Lower lobe of right lung (tissue), 2 donors: Measurements from ENCODE around the gene MYMX. TPM values are rescaled to one million over a fixed set of nuclear protein-coding genes. Genes with fewer than 3 reads are reported as not detected.
"Not testable (repeated sequence)": the region's sequence is repeated elsewhere in the genome, so short reads cannot be mapped to it uniquely, and the experiment has no call there.

Source experiments
- ATAC-seq, 2 donors: fragments of 200-7000 bp; cut with Tn5 transposase; one replicate each; pipeline ENCODE4 v1.9.1; 2020 to 2022; ENCODE audit warnings: mild to moderate bottlenecking in 2 of 2, moderate library complexity in 2 of 2
- DNase-seq: peaks from one replicate; pipeline ENCODE4 v3.0.0-alpha.2; 2020
- H3K27ac ChIP-seq: fragments of 200-600 bp; one replicate; pipeline ENCODE4 v1.8.0; 2022
- H3K27me3 ChIP-seq: fragments of 200-600 bp; one replicate; pipeline ENCODE4 v1.8.0; 2022; ENCODE audit warnings: low read depth
- H3K36me3 ChIP-seq: fragments of 200-600 bp; one replicate; pipeline ENCODE4 v1.8.0; 2022; ENCODE audit warnings: mild to moderate bottlenecking
- H3K4me1 ChIP-seq: fragments of 200-600 bp; one replicate; pipeline ENCODE4 v1.8.0; 2022
- H3K4me3 ChIP-seq: fragments of 200-600 bp; one replicate; pipeline ENCODE4 v1.8.0; 2022; ENCODE audit warnings: mild to moderate bottlenecking
- H3K9me3 ChIP-seq: fragments of 200-600 bp; one replicate; pipeline ENCODE4 v1.8.0; 2022
- intact Hi-C: fragments of 100-400 bp; cut with DNase I; formaldehyde crosslinking; loops from one replicate; pipeline ENCODE4 v1.11.0; 2022
- total RNA-seq: library from RNA; stranded (reverse); fragmentation: NEBNext Ultra II Directional; extraction: Animal tissue kit (Norgen Biotek cat#: 25700); gene quantifications from one replicate; pipeline ENCODE4 v1.2.1, GENCODE V29; 2021
- TF ChIP-seq, protein P1 (sequence below): fragments of 200-600 bp; IDR thresholded peaks from one replicate; pipeline ENCODE4 v1.8.0; 2022; ENCODE audit warnings: antibody characterized with exemption, mild to moderate bottlenecking
- donor health status: DM: no; HTN: yes; CAD: no; lungs with severe emphysema.

MYMX gene
- total RNA-seq, 1 donor from 2014 or later = not detected

DNA sequence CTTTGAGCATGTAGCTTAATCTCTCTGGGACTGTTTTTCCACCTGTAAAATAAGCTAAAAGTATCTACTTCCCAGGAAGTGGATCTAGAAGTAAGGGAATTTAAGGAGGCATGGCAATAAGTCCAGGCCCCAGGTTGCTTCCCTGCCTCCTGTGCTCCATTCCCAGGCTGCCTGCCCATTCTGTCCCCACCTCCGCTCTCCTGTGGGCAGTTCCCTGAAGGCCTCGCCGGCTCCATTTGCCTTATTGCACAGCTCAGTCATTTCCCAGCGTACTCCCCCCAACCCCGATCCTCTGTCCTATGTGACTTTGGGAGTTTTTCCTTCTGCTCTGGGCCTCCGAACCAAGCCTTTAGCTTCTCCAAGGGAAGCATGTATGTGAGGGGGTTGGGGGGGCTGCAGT is 11.3 kb downstream of the MYMX start:
- H3K36me3 ChIP-seq = peaks cover 37% of the 10 kb centered on the region
- intact Hi-C loops = no loop called here
- no peak overlapping the region for H3K27ac ChIP-seq
- ATAC-seq (no peak), DNase-seq (no peak)
- no peaks in the 10 kb centered on the region for H3K27me3 ChIP-seq
- H3K4me1 ChIP-seq = peaks cover 26% of the 10 kb centered on the region
- TF ChIP-seq, protein P1, sequence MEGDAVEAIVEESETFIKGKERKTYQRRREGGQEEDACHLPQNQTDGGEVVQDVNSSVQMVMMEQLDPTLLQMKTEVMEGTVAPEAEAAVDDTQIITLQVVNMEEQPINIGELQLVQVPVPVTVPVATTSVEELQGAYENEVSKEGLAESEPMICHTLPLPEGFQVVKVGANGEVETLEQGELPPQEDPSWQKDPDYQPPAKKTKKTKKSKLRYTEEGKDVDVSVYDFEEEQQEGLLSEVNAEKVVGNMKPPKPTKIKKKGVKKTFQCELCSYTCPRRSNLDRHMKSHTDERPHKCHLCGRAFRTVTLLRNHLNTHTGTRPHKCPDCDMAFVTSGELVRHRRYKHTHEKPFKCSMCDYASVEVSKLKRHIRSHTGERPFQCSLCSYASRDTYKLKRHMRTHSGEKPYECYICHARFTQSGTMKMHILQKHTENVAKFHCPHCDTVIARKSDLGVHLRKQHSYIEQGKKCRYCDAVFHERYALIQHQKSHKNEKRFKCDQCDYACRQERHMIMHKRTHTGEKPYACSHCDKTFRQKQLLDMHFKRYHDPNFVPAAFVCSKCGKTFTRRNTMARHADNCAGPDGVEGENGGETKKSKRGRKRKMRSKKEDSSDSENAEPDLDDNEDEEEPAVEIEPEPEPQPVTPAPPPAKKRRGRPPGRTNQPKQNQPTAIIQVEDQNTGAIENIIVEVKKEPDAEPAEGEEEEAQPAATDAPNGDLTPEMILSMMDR = no peak
- H3K9me3 ChIP-seq = no peaks in the 10 kb centered on the region
- no peak overlapping the region for H3K4me3 ChIP-seq

DNA sequence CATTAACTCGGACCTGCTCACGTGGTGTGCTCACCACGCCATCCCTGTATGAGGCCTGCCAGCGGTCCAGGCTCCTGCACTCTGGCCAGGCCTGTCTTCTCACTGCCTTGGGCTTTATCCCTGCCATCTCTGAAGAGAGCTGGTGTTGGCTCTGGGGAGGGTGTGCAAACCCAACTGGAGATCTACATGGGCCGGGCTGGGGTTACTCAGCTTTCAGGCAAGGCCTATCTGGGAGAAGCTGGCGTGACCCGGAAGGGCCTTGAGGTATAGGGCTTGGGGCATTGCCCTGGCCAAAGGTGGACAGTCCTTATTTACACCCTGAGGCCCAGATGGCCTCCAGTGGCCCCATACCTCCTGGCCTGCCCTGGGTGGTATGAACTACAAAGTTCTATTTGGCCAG is 11.7 kb downstream of the MYMX start:
- DNase-seq (no peak), ATAC-seq (no peak)
- Histone ChIP-seq H3K4me3 (no peak overlapping the region), H3K27me3 (no peaks in the 10 kb centered on the region), H3K27ac (no peak overlapping the region), H3K9me3 (no peaks in the 10 kb centered on the region), H3K36me3 (peaks cover 39% of the 10 kb centered on the region), H3K4me1 (peaks cover 29% of the 10 kb centered on the region)
- TF ChIP-seq, protein P1 = no peak
- intact Hi-C loops = no loop called here

DNA sequence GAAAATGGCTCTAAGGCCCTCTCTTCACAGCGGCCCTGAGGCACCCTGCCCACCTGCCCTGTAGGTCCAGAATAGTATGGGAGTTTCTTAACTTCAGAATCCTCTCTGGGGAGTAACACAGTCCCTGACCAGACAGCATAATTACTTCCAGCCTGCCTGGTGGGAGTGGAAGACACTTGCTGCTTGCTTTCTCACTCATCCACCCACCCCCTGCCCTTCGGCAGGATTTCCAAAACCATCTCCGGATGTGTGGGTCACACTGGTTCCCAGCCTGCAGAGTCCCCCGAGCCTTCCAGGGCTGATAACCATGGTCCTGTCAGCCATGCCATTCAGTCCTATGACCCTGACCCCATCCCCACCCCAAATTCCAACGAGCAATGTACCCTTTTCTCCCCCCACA is 12.1 kb downstream of the MYMX start:
- ATAC-seq (no peak), DNase-seq (no peak)
- Histone ChIP-seq H3K27me3 (no peaks in the 10 kb centered on the region), H3K4me1 (peaks cover 30% of the 10 kb centered on the region), H3K27ac (no peak overlapping the region), H3K4me3 (no peak overlapping the region), H3K36me3 (peaks cover 39% of the 10 kb centered on the region), H3K9me3 (no peaks in the 10 kb centered on the region)
- intact Hi-C loops = no loop called here
- TF ChIP-seq, protein P1 = no peak

DNA sequence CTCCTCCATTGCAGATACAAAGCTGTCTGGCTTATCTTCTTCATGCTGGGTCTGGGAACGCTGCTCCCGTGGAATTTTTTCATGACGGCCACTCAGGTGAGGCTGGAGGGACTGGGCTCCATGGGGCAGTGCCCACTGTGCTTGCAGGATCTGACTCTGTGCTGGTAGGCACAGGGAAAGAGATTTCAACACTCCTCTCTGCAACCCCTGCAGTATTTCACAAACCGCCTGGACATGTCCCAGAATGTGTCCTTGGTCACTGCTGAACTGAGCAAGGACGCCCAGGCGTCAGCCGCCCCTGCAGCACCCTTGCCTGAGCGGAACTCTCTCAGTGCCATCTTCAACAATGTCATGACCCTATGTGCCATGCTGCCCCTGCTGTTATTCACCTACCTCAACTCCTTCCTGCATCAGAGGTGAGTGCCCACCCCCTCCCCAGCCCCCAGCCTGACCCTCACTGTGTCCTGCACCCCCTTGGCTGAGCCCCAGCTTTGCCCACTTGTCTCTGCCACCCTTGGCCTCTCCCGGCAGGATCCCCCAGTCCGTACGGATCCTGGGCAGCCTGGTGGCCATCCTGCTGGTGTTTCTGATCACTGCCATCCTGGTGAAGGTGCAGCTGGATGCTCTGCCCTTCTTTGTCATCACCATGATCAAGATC is 12.8 kb downstream of the MYMX start:
- Histone ChIP-seq H3K27ac (no peak overlapping the region), H3K4me1 (peaks cover 30% of the 10 kb centered on the region)
- ATAC-seq = no peak

DNA sequence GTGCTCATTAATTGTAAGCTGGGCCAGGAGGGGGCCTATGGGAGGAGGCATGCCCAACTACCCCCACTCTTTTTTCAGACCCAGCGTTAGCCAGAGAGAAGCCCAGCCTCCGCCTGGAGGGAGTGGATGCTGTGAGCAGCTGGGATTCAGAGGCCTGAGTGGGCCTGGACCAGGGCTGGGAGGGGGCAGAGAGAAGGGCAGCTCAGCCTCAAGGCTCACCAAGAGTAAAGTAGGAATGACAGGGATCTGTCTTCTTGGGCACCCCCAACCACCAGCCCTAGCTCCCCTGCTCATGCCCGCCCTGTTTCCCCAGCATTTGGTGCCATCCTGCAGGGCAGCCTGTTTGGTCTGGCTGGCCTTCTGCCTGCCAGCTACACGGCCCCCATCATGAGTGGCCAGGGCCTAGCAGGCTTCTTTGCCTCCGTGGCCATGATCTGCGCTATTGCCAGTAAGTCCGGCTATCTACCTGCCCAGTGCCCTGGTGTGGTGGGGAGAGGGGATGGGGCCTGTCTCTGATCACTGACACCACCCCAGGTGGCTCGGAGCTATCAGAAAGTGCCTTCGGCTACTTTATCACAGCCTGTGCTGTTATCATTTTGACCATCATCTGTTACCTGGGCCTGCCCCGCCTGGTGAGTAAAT is 13.4 kb downstream of the MYMX start:
- intact Hi-C loops = loop anchor here (10.0 kb wide), 1 partner anchor 55 kb away; no protein-coding TSS in a partner anchor
- H3K9me3 ChIP-seq = no peaks in the 10 kb centered on the region
- peaks cover 33% of the 10 kb centered on the region for H3K4me1 ChIP-seq
- H3K27me3 ChIP-seq = no peaks in the 10 kb centered on the region
- ATAC-seq = no peak
- DNase-seq = peak; percentile 9
- no peak overlapping the region for H3K27ac ChIP-seq
- TF ChIP-seq, protein P1 = no peak
- H3K36me3 ChIP-seq = peaks cover 39% of the 10 kb centered on the region
- no peak overlapping the region for H3K4me3 ChIP-seq

More for the DNA sequence above, 12.8 kb downstream of the MYMX start:
- Histone ChIP-seq H3K9me3 (no peaks in the 10 kb centered on the region), H3K4me3 (no peak overlapping the region), H3K27me3 (no peaks in the 10 kb centered on the region), H3K36me3 (peaks cover 39% of the 10 kb centered on the region)
- no peak for DNase-seq
- intact Hi-C loops = loop anchor here (10.0 kb wide), 1 partner anchor 55 kb away; no protein-coding TSS in a partner anchor
- TF ChIP-seq, protein P1 = no peak

DNA sequence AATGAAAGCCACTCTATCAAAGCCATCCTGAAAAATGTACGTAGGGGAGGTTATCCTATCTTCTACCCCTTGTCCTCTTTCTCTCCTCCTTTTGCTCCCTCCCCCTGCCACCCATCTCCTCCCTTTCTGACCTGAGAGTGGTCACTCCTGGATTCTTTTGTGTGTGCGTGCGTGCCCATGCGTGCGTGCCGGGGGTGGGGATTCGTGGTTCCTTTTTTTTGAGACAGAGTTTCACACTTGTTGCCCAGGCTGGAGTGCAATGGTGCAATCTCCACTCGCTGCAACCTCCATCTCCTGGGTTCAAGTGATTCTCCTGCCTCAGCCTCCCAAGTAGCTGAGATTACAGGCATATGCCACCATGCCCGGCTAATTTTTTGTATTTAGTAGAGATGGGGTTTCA is 14.7 kb downstream of the MYMX start:
- peaks cover 39% of the 10 kb centered on the region for H3K36me3 ChIP-seq
- not testable (repeated sequence) for H3K9me3 ChIP-seq, H3K27ac ChIP-seq, DNase-seq, H3K4me3 ChIP-seq, ATAC-seq, H3K27me3 ChIP-seq
- intact Hi-C loops = loop anchor here (10.0 kb wide), 1 partner anchor 57 kb away; no protein-coding TSS in a partner anchor
- peaks cover 31% of the 10 kb centered on the region for H3K4me1 ChIP-seq
